DOHH2 (cell line): ENCODE measurements around the gene ERC2.
"Not testable (repeated sequence)": the region's sequence is repeated elsewhere in the genome, so short reads cannot be mapped to it uniquely, and the experiment has no call there.

Experiments used
- H3F3A ChIP-seq: fragments of 200-600 bp; sonication (generic), shearing (Covaris generic); 2 replicates; pipeline ENCODE4 v1.6.0; 2016; ENCODE audit warnings: antibody characterized with exemption, mild to moderate bottlenecking; ENCODE audit not compliant: control insufficient read depth, insufficient read depth
- H3K27ac ChIP-seq: fragments of 200-600 bp; sonication (generic); 2 replicates; pipeline ENCODE4 v1.5.1; 2014; ENCODE audit warnings: low read depth, mild to moderate bottlenecking, low read length, moderate library complexity
- H3K27me3 ChIP-seq: fragments of 200-600 bp; sonication (generic); 2 replicates; pipeline ENCODE4 v1.6.1; 2014; ENCODE audit warnings: mild to moderate bottlenecking, low read length, mixed read lengths; ENCODE audit not compliant: control insufficient read depth
- H3K36me3 ChIP-seq: fragments of 200-600 bp; sonication (generic); 2 replicates; pipeline ENCODE4 v1.6.1; 2014; ENCODE audit warnings: mild to moderate bottlenecking, low read length, moderate library complexity, mixed read lengths; ENCODE audit not compliant: control insufficient read depth
- H3K4me1 ChIP-seq: fragments of 200-600 bp; sonication (generic); 2 replicates; pipeline ENCODE4 v1.6.1; 2014; ENCODE audit warnings: mild to moderate bottlenecking, low read length, mixed read lengths; ENCODE audit not compliant: control insufficient read depth
- H3K4me2 ChIP-seq: fragments of 200-600 bp; sonication (generic); 2 replicates; pipeline ENCODE4 v1.6.0; 2014; ENCODE audit warnings: mild to moderate bottlenecking, low read length, moderate library complexity
- H3K4me3 ChIP-seq: fragments of 200-600 bp; sonication (generic); 2 replicates; pipeline ENCODE4 v1.5.1; 2014; ENCODE audit warnings: mild to moderate bottlenecking, low read length, mixed read lengths
- H3K79me2 ChIP-seq: fragments of 200-600 bp; sonication (generic); 2 replicates; pipeline ENCODE4 v1.6.1; 2014; ENCODE audit warnings: mild to moderate bottlenecking, low read length, mixed read lengths; ENCODE audit not compliant: control insufficient read depth
- H3K9me2 ChIP-seq: fragments of 200-600 bp; sonication (generic); replicated peaks from 2 replicates; pipeline ENCODE4 v1.6.1; 2014; ENCODE audit warnings: mild to moderate bottlenecking, low read length, mixed read lengths; ENCODE audit not compliant: control insufficient read depth
- H3K9me3 ChIP-seq: fragments of 200-600 bp; sonication (generic); 2 replicates; pipeline ENCODE4 v1.6.1; 2014; ENCODE audit warnings: antibody characterized with exemption, low read length, mixed read lengths; ENCODE audit not compliant: control insufficient read depth, insufficient read depth
- H4K20me1 ChIP-seq: fragments of 200-600 bp; sonication (generic); 2 replicates; pipeline ENCODE4 v1.6.0; 2014; ENCODE audit warnings: low read depth, mild to moderate bottlenecking, antibody characterized with exemption, low read length, moderate library complexity; ENCODE audit not compliant: control insufficient read depth, insufficient read depth
- CTCF ChIP-seq: fragments of 200-600 bp; sonication (generic); IDR thresholded peaks from one replicate; pipeline ENCODE4 v1.5.1; 2014; ENCODE audit warnings: antibody characterized with exemption, mild to moderate bottlenecking, low read depth, low read length; ENCODE audit not compliant: poor library complexity, severe bottlenecking
- EZH2phosphoT487 ChIP-seq: fragments of 200-600 bp; sonication (generic); IDR thresholded peaks from 2 replicates; pipeline ENCODE4 v1.6.1; 2017; ENCODE audit warnings: borderline replicate concordance, mild to moderate bottlenecking, antibody characterized with exemption, low read length, moderate library complexity, mixed read lengths

ERC2 gene

GRCh38 chr3:56269755-56270535, 198.3 kb downstream of the ERC2 start:
- Histone ChIP-seq H3K36me3 (no peaks in the 10 kb centered on the region), H3F3A (no peaks in the 10 kb centered on the region), H3K4me3 (no peak overlapping the region), H3K9me2 (no peaks in the 10 kb centered on the region), H3K9me3 (no peaks in the 10 kb centered on the region), H4K20me1 (no peaks in the 10 kb centered on the region), H3K79me2 (no peaks in the 10 kb centered on the region), H3K4me1 (no peaks in the 10 kb centered on the region), H3K4me2 (no peak overlapping the region), H3K27me3 (no peaks in the 10 kb centered on the region), H3K27ac (no peak overlapping the region)
- TF ChIP-seq CTCF (no peak), EZH2phosphoT487 (no peak)

GRCh38 chr3:56268616-56269383, 199.5 kb downstream of the ERC2 start:
- Histone ChIP-seq H3F3A (no peaks in the 10 kb centered on the region), H3K27ac (no peak overlapping the region), H3K4me1 (no peaks in the 10 kb centered on the region), H3K36me3 (no peaks in the 10 kb centered on the region), H3K9me3 (no peaks in the 10 kb centered on the region), H3K79me2 (no peaks in the 10 kb centered on the region), H3K4me2 (no peak overlapping the region), H3K9me2 (no peaks in the 10 kb centered on the region), H3K27me3 (no peaks in the 10 kb centered on the region), H3K4me3 (no peak overlapping the region), H4K20me1 (no peaks in the 10 kb centered on the region)
- TF ChIP-seq EZH2phosphoT487 (no peak), CTCF (no peak)

- H3K27ac ChIP-seq, H3K36me3 ChIP-seq, H3K9me3 ChIP-seq, H4K20me1 ChIP-seq, H3K9me2 ChIP-seq, H3K27me3 ChIP-seq, H3K4me1 ChIP-seq, H3F3A ChIP-seq, H3K4me2 ChIP-seq, H3K4me3 ChIP-seq, H3K79me2 ChIP-seq: not testable (repeated sequence)
Measured at GRCh38 chr3:56261852-56262251, 206.4 kb downstream of the ERC2 start.

GRCh38 chr3:56260262-56260661, 208.0 kb downstream of the ERC2 start:
- no peaks in the 10 kb centered on the region for H3F3A ChIP-seq
- no peaks in the 10 kb centered on the region for H3K79me2 ChIP-seq
- H3K27ac ChIP-seq, result no peak overlapping the region
- no peaks in the 10 kb centered on the region for H3K4me1 ChIP-seq
- H3K36me3 ChIP-seq, result no peaks in the 10 kb centered on the region
- H4K20me1 ChIP-seq, result no peaks in the 10 kb centered on the region
- no peaks in the 10 kb centered on the region for H3K27me3 ChIP-seq
- TF ChIP-seq EZH2phosphoT487 (no peak), CTCF (no peak)
- no peak overlapping the region for H3K4me3 ChIP-seq
- H3K4me2 ChIP-seq, result no peak overlapping the region
- no peaks in the 10 kb centered on the region for H3K9me2 ChIP-seq
- H3K9me3 ChIP-seq, result no peaks in the 10 kb centered on the region
